GM21367 (cell line): ENCODE data around the gene HSPA9.

Experiments used
- ATAC-seq: cut with Tn5 transposase; IDR thresholded peaks from one replicate; pipeline ENCODE4 v1.9.1; 2021; ENCODE audit not compliant: unreplicated experiment

The HSPA9 gene

DNA sequence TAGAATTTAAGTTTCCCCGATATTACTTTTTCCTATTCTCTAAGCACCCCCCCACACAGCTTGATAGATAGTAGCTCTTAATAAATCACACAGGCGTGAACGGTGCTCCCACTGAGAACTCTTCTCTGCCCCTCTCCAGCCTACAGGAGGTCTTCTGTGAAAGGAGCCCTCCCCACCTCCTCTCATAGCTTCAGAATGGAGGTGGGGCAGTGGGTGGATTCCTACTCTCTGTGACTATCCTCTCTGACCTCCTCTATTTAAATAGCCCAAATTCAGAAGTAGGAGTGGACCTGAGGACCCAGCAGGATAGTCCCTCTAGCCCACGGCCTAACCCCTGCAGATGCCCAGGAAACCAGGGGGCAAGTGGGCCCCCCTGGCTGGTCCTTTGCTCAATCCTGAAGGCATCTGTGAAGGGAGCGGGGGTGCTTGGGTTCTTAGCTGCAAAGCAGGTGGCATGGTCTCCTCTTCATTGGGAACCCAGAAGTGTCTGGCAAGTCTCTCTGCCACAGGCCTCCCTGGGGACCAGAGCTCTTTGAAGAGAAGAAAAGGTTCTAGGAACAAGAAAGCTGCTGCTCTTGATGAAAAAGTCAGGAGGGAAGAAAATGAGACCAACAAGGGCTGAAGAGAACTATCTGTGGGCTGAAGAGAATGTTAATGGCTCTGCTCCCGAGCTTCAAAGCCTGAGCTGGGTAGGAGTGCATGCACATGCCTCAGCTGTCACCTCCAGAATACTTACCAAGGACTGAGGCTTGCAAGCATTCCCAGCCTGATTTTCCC is 21.1 kb upstream of the HSPA9 start:
- ATAC-seq = no peak

DNA sequence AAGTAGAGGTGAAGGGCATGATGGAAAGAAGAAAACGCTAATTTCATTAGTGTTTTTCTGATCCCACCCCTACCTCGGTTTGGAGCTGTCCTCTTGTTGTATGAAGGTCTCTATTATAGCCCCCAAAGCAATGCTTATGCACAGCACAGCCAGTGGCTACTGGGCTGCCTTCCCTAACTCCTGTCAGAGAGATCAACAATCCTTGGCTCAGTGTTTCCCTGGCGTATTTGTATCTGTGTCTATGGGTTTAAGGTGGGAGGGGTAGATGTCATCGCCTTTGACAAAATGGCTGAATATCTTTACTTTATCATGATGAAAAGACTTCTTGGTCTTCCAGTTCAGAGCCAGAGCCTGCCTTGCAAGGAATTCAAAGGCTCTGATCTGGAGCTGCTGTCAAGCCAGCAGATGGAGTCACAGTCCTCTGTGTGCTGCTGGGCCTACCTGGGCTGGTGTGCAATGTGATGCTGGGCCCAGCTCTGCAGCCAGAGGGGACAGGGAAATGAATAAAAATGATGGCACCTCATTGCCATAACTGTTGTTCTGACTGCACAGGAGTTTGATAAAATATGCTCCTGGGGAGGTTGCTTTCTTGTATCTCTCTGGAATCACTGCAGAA is 20.1 kb upstream of the HSPA9 start:
- no peak for ATAC-seq

DNA sequence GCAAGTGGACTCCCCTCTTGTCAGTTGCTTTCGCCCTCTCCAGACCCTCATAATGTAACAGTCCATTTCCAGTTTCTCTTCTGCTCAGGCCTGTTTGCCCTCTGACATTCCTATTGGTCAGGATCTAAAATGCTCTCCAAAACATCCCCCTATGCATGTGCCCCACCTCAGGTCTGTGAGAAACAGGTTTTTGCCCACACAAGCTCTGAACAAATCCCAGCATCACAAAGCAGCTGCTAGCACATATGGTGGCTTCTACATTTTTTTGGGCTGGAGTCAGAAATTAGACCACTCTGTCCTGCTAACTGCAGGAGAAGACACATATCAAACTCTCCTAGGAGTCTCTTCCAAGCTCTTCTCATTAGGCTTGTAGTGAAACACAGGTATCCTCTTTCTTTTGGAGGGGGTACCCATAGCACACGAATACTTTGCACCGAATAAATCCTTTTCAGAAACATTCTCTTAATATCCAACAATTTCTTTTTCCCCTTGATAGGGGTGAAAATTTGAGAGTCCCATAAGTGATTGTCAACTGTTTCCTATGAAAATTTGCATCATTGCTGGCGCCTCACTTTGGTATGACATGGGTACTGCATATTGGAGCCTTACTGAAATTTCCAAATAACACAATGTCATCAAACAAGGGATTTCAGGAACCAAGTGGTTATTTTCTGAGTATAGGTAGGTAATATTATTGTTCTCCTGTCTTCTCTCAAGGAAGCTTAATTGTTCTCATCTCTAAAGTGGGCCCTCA is 19.3 kb upstream of the HSPA9 start:
- ATAC-seq = no peak

DNA sequence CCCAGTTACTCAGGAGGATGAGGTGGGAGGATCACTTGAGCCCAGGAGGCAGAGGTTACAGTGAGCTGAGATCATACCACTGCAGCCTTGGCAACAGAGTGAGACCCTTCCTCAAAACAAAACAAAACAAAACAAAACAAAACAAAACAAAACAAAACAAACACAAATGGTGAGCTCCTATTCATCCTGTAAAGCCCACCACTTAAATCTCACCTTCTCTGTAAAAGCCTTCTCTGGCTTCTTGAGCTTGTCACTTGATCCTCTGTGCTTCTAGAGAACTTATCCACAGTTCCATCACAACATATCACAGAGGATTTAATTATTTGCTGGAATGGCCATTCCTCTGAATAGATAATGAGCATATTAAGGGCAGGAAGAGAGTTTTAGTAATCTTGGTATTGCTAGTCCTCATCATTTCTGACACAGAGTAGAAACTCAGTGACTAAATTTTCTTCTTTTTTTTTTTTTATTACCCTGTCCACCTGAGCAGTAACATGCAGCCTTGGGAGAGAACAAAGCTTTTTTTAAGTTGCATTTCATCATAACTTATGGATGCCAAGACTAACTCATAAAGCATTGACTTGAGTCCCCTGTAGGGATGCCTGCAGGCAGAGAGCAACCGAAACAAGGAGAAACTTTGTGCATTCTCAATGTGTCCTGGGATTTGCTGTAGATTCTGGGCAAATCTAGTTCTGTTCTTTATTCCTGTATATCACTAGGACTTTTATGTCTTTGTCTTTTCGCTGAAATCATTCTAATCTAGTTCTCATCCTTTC is 13.0 kb upstream of the HSPA9 start:
- no peak for ATAC-seq

DNA sequence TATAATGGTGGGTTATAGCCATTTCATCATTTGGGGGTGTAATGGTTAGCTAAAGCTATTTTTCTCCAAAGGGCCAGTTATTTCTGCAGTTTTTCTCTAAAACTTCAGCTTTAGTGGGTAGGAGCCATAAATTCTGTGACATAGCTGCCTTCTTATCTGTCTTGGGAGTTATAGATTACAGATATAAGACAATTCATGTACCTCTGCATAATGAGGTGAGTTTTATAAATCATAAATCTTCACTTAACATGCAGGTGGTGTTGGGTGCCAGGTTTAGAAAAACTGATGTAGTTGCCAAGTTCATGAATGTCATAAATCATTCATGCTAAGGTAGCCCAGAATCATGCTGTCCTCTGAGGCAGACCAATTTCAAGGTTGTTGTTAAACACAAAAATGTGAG is 10.0 kb upstream of the HSPA9 start:
- no peak for ATAC-seq

DNA sequence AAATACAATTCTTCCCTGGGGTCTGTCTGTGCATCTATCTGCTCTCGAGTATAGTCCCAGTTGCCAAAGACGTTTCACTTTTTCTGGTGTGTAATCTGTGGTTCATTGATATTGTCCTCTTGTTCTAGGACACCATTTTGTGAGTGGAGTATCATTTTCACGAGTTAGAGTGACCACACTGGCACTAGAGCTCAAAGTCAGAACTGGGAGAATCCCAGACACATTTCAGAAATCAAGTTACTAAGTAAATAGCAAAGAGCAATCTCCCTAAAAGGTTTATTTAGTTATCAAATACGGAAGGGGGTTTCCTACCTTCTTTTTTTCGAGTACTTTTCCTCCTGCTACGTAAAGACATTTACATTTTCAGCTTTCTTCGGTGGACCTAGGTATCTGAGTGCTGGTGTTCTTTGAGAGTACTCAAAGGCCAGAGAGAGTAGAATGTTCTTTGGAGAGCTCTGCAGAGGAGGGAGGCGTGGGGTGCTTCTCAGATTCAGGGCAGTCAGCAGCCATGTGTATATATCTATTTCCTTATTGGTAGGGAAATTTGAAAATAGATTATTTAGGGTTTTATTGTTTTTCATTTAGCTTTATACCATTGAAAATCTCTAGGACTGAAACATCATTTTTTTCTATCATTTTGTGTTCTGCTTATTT is 8.9 kb upstream of the HSPA9 start:
- no peak for ATAC-seq

DNA sequence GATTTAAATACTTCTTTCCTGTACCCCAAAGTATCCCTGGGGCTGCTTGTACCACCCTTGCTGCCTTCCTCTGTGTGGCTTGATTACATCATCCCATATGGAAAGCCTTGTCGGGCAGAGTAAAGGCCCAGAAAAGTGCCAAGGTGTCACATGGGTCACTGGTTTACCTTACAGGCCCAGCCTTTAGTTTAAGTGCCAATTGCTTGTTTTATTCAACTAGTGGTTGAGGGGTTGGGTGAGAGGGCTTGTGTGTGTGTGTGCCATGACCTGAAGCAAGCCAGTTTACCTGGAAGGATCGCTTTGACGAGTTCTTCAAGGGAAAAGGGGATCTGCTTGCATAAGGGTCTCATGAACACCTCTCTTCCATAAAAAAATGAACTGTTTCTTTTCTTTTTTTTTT is 7.8 kb upstream of the HSPA9 start:
- no peak for ATAC-seq

DNA sequence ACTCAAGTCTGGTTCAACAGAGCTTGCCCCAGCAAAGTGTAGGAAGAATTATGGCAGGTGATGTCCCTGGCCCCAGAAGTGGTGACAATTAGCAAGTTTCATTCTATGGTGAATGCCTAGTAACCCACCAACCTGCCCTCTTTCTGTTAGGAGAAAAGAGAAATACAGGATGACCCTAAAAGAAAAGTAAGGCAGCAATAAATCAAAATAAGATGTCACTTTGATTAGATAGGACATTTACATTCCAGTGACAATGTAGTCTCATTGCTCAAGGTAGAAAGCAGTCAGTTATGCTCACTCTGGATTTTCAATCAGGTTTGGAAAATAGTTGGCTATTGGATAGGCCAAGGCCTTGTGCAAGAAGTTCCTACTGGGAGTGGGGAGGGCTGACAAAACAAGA is 5.6 kb upstream of the HSPA9 start:
- ATAC-seq = no peak

DNA sequence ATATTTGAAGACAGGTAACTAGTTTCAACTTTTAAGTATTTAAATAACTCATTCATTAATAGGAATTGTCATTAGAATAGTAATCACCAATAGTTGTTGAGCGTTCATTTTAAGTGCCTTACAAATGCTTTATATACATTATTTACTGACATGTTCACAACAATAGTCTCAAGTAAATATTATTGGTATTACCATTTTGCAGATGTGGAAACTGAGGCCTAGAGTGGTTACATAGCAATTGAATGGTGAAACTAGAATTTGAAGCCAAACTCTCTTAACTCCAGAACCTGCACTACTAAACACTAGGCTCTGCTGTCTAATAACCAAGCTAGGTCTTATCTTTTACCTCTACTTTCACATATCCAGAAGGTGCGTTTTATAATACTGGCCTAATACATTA is 4.8 kb upstream of the HSPA9 start:
- no peak for ATAC-seq

DNA sequence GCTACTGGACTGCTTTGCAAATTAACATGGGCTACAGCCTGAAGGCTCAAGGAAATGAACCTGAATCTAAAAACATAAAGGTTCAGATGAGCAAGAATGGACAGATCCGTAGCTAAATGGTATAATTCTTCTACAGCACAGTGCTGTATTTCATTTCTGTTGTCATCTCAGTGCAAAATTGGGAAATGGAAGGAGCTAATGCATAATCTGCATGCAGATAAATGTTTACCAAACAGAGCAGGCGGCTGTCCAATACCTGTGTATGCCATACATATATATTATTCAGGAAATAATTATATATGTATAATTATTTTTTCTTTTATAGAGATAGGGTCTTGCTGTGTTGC is 4.3 kb upstream of the HSPA9 start:
- no peak for ATAC-seq

DNA sequence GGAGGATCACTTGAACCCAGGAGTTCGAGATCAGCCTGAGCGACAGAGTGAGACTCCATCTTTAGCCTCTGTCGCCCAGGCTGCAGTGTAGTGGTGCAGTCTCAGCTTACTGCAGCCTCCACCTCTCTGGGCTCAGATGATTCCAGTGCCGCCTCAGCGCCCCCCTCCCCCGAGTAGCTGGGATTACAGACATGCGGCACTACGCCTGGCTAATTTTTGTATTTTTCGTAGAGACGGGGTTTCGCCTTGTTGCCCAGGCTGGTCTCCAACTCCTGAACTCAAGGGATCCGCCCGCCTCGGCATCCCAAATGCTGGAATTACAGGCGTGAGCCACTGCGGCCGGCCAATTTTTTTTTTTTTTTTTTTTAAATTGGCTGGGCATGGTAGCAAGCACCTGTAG is 2.3 kb upstream of the HSPA9 start:
- ATAC-seq = no peak

DNA sequence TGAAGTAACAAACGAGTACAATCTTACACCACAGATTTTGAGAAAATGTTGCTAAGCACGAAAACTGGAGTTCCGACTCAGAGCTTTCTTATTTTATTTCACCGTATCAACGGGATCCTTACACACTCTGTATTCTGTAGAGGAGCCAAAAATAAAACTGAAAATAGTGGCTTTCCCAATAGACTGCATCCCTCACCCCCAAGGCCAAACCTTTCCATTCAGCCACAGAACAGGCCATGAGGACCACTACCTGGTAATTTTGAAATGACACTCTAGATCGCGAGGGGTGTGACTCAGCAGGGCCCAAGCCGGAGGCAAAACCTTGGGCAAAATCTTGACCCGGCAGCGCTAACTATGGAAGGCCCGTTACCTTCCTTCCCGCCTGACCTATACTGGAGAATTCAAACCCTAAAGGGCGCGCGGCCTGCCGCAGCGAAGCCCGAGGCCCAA is 432 bp downstream of the HSPA9 start:
- ATAC-seq = no peak

DNA sequence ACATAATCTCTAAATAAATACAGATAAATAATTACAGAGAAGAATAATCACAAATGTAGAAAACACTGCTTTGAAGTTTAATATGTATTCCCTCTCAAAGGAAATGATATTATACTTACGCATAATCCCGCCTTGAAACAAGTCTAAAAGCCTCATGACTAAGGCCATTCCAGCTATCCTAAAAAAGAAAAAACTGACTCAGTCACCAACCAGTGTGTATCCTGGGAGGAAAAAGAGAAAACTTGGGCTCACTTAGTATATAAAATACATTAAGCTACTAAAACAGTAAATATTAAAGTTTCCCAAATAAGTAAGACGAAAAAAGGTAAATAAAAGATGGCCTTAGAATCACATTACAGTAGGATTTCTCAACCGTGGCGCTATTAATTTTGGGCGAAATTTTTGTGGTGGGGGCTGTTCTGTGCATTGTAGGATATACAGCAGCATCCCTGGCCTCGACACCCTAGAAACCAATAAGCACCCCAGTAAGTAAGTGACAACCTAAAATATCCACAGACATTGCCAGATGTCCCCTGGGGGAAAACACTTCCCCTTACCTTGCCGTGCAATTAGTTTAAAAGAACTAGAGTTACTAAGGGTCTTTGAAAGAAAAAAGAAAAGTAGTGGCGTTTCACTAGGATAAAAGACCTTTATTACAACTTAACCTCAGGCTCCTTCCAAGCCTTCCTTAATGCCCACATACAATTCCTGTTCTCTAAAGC is 1.1 kb downstream of the HSPA9 start:
- no peak for ATAC-seq

DNA sequence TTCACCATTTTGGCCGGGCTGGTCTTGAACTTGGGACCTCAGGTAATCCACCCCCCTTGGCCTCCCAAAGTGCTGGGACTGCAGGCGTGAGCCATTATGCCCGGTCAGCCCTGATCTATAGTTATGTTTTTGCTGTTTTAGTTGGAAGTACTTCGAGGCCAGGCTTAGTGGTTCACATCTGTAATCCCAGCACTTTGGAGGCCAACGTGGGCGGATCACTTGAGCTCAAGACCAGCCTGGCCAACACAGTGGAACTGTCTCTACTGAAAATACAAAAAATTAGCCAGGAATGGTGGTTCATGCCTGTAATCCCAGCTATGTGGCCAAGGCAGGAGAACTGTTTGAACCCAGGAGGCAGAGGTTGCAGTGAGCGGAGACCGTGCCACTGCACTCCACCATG is 2.0 kb downstream of the HSPA9 start:
- ATAC-seq = no peak

DNA sequence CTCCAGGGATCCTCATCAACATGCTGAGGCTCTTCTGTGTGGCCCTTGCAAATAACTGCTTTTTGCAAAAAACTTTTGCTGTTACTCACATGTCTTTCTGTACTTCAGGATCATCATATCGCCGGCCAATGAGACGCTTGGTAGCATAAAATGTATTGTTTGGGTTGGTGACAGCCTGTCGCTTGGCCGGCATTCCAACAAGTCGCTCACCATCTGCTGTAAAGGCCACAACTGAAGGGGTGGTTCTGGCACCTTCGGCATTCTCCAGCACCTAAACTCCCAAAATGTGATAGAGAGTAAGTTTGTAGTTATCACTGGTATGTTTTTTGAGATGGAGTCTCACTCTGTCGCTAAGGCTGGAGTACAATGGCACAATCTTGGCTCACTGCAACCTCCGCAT is 4.3 kb downstream of the HSPA9 start:
- no peak for ATAC-seq

DNA sequence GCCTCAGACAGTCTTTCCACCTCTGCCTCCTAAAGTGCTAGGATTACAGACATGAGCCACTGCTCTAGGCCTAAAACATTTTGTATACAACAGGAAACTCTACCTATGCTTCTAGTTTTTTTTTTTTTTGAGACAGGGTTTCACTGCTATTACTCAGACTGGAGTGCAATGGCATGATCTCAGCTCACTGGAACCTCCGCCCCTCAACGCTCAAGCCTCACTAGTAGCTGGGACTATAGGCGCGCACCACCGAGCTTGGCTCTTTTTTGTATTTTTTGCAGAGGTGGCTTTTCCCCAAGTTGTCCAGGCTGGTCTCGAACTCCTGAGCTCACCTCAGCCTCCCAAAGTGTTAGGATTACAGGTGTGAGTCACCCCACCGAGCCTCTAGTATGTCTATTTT is 5.4 kb downstream of the HSPA9 start:
- no peak for ATAC-seq

DNA sequence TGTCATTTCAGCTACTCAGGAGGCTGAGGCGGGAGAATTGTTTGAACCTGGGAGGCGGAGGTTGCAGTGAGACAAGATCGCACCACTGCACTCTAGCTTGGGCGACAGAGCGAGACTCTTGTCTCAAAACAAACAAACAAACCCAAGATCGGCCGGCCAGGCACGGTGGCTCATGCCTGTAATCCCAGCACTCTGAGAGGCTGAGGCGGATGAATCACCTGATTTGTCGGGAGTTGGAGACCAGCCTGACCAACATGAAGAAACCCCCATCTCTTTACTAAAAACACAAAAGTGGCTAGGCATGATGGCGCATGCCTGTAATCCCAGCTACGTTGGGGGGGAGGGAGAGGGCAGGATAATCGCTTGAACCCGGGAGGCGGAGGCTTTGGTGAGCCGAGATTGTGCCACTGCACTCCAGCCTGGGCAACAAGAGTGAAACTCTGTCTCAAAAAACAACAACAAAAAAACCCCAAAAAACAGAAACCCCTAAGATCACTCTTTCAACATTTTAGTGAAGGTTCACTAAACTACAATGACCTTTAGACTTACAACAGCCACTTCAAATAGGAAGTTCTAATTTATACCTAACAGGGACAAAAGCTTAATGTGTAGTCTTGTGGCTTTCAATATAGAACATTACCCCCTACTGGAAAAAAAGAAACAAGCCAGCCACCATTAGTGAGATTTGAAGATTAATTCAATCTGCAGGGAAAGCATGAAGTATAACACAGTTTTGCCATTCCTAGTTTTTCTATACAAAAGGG is 7.0 kb downstream of the HSPA9 start:
- ATAC-seq = no peak

DNA sequence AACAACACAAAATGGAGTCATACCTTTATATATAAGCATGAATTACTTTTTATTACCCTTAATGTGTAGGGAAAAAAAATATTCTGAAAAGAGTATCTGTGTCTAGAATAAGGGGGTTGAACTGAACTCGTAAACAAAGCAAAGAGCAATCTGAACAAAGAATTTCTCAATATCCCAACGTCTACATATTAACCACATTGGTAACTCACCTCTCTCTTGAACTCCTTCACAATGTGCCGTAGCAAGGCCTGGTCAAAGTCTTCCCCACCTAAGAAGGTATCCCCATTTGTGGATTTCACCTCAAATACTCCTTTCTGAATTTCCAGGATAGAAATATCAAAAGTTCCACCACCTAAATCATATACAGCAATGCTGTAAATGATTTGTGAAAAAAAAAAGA is 8.4 kb downstream of the HSPA9 start:
- no peak for ATAC-seq

DNA sequence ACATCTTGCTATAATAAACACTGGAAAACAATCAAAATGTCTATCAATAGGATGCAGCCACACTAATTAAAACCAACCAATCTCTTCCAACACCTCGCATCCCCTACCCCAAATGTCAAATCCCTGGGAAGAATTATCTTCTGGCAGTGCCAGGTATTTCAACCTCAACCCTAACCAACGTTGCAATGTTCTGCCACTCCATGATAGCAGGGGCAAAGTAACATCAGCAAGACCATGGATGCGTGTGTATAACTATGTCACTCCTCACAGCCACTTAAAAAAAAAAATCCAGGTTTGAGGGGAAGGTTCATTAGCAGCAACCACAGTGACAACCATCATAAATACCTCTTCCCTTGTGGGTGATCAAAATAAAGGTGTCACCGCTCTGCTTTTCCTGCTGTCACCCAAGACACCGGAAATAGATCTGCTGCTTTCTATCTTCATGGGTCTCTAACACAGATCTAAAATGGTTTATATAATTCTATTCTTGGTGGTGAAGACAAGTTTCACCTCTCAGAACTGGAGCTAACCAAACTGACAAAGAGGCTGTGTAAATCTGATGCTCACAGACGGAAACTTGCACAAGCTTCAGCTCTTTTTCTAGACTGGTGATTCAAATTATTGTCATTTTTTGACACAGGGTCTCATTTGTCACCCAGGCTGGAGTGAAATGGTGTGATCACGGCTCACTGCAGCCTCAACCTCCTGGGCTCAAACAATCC is 9.9 kb downstream of the HSPA9 start:
- ATAC-seq = no peak
